GOT3 (cell line): Measurements from ENCODE around the gene FLYWCH1.

Source experiments
- DNase-seq: peaks from one replicate; lab custom pipeline; 2025; ENCODE audit warnings: mixed read lengths; lab: John Stamatoyannopoulos, UW

The FLYWCH1 gene

GRCh38 chr16:2953706-2954627 is 42.2 kb downstream of the FLYWCH1 start:
- no peak for DNase-seq

- DNase-seq = no peak
Measured at GRCh38 chr16:2954656-2955381, 43.1 kb downstream of the FLYWCH1 start.

GRCh38 chr16:2955438-2955778 is 43.7 kb downstream of the FLYWCH1 start:
- no peak for DNase-seq

- no peak for DNase-seq
Measured at GRCh38 chr16:2955779-2956578, 44.2 kb downstream of the FLYWCH1 start.

GRCh38 chr16:2956579-2956956 is 44.8 kb downstream of the FLYWCH1 start:
- DNase-seq = no peak

- DNase-seq = no peak
Measured at GRCh38 chr16:2959206-2959605, 47.5 kb downstream of the FLYWCH1 start.

- no peak for DNase-seq
Measured at GRCh38 chr16:2960183-2961010, 48.7 kb downstream of the FLYWCH1 start.

- DNase-seq = no peak
Measured at GRCh38 chr16:2962334-2963073, 50.8 kb downstream of the FLYWCH1 start.

GRCh38 chr16:2963074-2963722 is 51.5 kb downstream of the FLYWCH1 start:
- DNase-seq = no peak

GRCh38 chr16:2963723-2964474 is 52.2 kb downstream of the FLYWCH1 start, which contains the start of gene KREMEN2:
TSS of gene KREMEN2 (plus strand) at chr16:2964275. CDS start at chr16:2964521, 246 bp downstream.
- no peak for DNase-seq

GRCh38 chr16:2964475-2965336 is 53.0 kb downstream of the FLYWCH1 start:
- no peak for DNase-seq

- no peak for DNase-seq
Measured at GRCh38 chr16:2966043-2966807, 54.5 kb downstream of the FLYWCH1 start.

- no peak for DNase-seq
Measured at GRCh38 chr16:2966808-2967191, 55.1 kb downstream of the FLYWCH1 start.

- DNase-seq = no peak
Measured at GRCh38 chr16:2967211-2967631, 55.5 kb downstream of the FLYWCH1 start.

- no peak for DNase-seq
Measured at GRCh38 chr16:2967721-2968161, 56.0 kb downstream of the FLYWCH1 start.

- DNase-seq = no peak
Measured at GRCh38 chr16:2968368-2968737, 56.6 kb downstream of the FLYWCH1 start.

GRCh38 chr16:2968738-2969544 is 57.2 kb downstream of the FLYWCH1 start, which contains the start of gene PAQR4:
TSS of gene PAQR4 (plus strand) at chr16:2969348. CDS start at chr16:2969675, 327 bp downstream.
- peak; percentile 67 for DNase-seq
